WTC11 (cell line): Measurements from ENCODE around the gene MARK2. TPM values are rescaled to one million over a fixed set of nuclear protein-coding genes. Genes with fewer than 3 reads are reported as not detected.

Experiments used
- ATAC-seq: fragments of 200-7000 bp; cut with Tn5 transposase; 2 replicates; pipeline ENCODE4 v1.10.0; 2021; ENCODE audit warnings: mild to moderate bottlenecking, moderate library complexity
- CTCF ChIA-PET: fragments of 300-600 bp; sonication (Branson Sonifier 250); formaldehyde crosslinking; loops from one replicate; lab custom pipeline; 2021; ENCODE audit warnings: antibody characterized with exemption; lab: Charles Lee
- POLR2A ChIA-PET: fragments of 350-600 bp; sonication (Branson Sonifier 250); formaldehyde crosslinking; loops from one replicate; lab custom pipeline; 2021; ENCODE audit warnings: antibody characterized with exemption; lab: Charles Lee
- DNase-seq: peaks from one replicate; pipeline ENCODE4 v3.0.0; 2021; ENCODE audit warnings: low spot score
- H3K27ac Mint-ChIP-seq: 2 replicates; pipeline ENCODE4 v1.8.0; 2021; ENCODE audit warnings: mixed read lengths
- H3K27me3 Mint-ChIP-seq: 2 replicates; pipeline ENCODE4 v1.8.0; 2021; ENCODE audit warnings: low read depth, mild to moderate bottlenecking, moderate library complexity, mixed read lengths
- H3K36me3 Mint-ChIP-seq: 2 replicates; pipeline ENCODE4 v1.8.0; 2021; ENCODE audit warnings: mixed read lengths
- H3K4me1 Mint-ChIP-seq: 2 replicates; pipeline ENCODE4 v1.8.0; 2022; ENCODE audit warnings: mixed read lengths
- H3K4me3 Mint-ChIP-seq: 2 replicates; pipeline ENCODE4 v1.8.0; 2021; ENCODE audit warnings: mild to moderate bottlenecking, moderate library complexity, mixed read lengths
- H3K9me3 Mint-ChIP-seq: 2 replicates; pipeline ENCODE4 v1.8.0; 2021; ENCODE audit warnings: mixed read lengths
- ATF1 ChIP-seq: sonication (generic); formaldehyde crosslinking; IDR thresholded peaks from 2 replicates; pipeline ENCODE4 v1.8.1; 2023; ENCODE audit warnings: mild to moderate bottlenecking, moderate library complexity, missing genetic modification reagents
- E2F1 ChIP-seq: sonication (generic); formaldehyde crosslinking; IDR thresholded peaks from 2 replicates; pipeline ENCODE4 v1.8.0; 2022; ENCODE audit warnings: mild to moderate bottlenecking, missing genetic modification reagents
- EMX1 ChIP-seq: fragments of 250-450 bp; sonication (Bioruptor Pico); IDR thresholded peaks from 2 replicates; pipeline ENCODE4 v1.8.0; 2021; ENCODE audit warnings: mild to moderate bottlenecking
- ESRRA ChIP-seq: sonication (generic); formaldehyde crosslinking; IDR thresholded peaks from 2 replicates; pipeline ENCODE4 v1.8.1; 2022; ENCODE audit warnings: mild to moderate bottlenecking, missing genetic modification reagents, borderline replicate concordance
- JUN ChIP-seq: sonication (generic); formaldehyde crosslinking; IDR thresholded peaks from 2 replicates; pipeline ENCODE4 v1.8.0; 2023; ENCODE audit warnings: mild to moderate bottlenecking, missing genetic modification reagents
- NFATC4 ChIP-seq: fragments of 250-450 bp; sonication (Bioruptor Pico); IDR thresholded peaks from 2 replicates; pipeline ENCODE4 v1.9.0; 2021; ENCODE audit warnings: mild to moderate bottlenecking
- NFE2L1 ChIP-seq: sonication (generic); formaldehyde crosslinking; IDR thresholded peaks from 2 replicates; pipeline ENCODE4 v1.8.1; 2023; ENCODE audit warnings: missing genetic modification reagents
- OVOL2 ChIP-seq: fragments of 250-450 bp; sonication (Bioruptor Pico); IDR thresholded peaks from 2 replicates; pipeline ENCODE4 v1.9.0; 2021; ENCODE audit warnings: mild to moderate bottlenecking, borderline replicate concordance
- SP1 ChIP-seq: sonication (generic); formaldehyde crosslinking; conservative IDR thresholded peaks from 2 replicates; pipeline ENCODE4 v1.8.1; 2022; ENCODE audit warnings: missing genetic modification reagents
- TEAD1 ChIP-seq: sonication (generic); formaldehyde crosslinking; IDR thresholded peaks from 2 replicates; pipeline ENCODE4 v1.8.0; 2022; ENCODE audit warnings: mild to moderate bottlenecking, missing genetic modification reagents
- TEAD4 ChIP-seq: sonication (generic); formaldehyde crosslinking; IDR thresholded peaks from 2 replicates; pipeline ENCODE4 v1.8.0; 2022; ENCODE audit warnings: mild to moderate bottlenecking, missing genetic modification reagents
- TP53 ChIP-seq: sonication (generic); formaldehyde crosslinking; IDR thresholded peaks from 2 replicates; pipeline ENCODE4 v1.8.1; 2023; ENCODE audit warnings: mild to moderate bottlenecking, missing genetic modification reagents
- USF2 ChIP-seq: sonication (generic); formaldehyde crosslinking; IDR thresholded peaks from 2 replicates; pipeline ENCODE4 v1.8.1; 2023; ENCODE audit warnings: mild to moderate bottlenecking, missing genetic modification reagents, moderate library complexity
- ZNF263 ChIP-seq: sonication (generic); formaldehyde crosslinking; IDR thresholded peaks from 2 replicates; pipeline ENCODE4 v1.8.1; 2022; ENCODE audit warnings: low read depth, mild to moderate bottlenecking, moderate library complexity, missing genetic modification reagents
- ZNF281 ChIP-seq: sonication (generic); formaldehyde crosslinking; IDR thresholded peaks from 2 replicates; pipeline ENCODE4 v1.8.0; 2023; ENCODE audit warnings: mild to moderate bottlenecking, missing genetic modification reagents
- ZNF671 ChIP-seq: fragments of 250-450 bp; sonication (Bioruptor Pico); IDR thresholded peaks from 2 replicates; pipeline ENCODE4 v1.8.0; 2021; ENCODE audit warnings: mild to moderate bottlenecking
- total RNA-seq: library from RNA; stranded (reverse); gene quantifications from 3 replicates; pipeline ENCODE4 v1.2.3, GENCODE V29; 2021
- TF ChIP-seq, protein P1 (sequence below): fragments of 200-600 bp; IDR thresholded peaks from 2 replicates; pipeline ENCODE4 v1.8.0; 2022; ENCODE audit warnings: antibody characterized with exemption
- TF ChIP-seq, protein P2 (sequence below): sonication (generic); formaldehyde crosslinking; conservative IDR thresholded peaks from 2 replicates; pipeline ENCODE4 v1.8.1; 2022; ENCODE audit warnings: mild to moderate bottlenecking, missing genetic modification reagents
- TF ChIP-seq, protein P3 (sequence below): fragments of 250-450 bp; sonication (Bioruptor Pico); conservative IDR thresholded peaks from 2 replicates; pipeline ENCODE4 v1.9.0; 2021; ENCODE audit warnings: mild to moderate bottlenecking
- TF ChIP-seq, protein P4 (sequence below): sonication (generic); formaldehyde crosslinking; IDR thresholded peaks from 2 replicates; pipeline ENCODE4 v1.8.0; 2023; ENCODE audit warnings: missing genetic modification reagents

MARK2 gene
- total RNA-seq, 1 experiment from 2014 or later: 57.4 TPM

- TF ChIP-seq, protein P1, sequence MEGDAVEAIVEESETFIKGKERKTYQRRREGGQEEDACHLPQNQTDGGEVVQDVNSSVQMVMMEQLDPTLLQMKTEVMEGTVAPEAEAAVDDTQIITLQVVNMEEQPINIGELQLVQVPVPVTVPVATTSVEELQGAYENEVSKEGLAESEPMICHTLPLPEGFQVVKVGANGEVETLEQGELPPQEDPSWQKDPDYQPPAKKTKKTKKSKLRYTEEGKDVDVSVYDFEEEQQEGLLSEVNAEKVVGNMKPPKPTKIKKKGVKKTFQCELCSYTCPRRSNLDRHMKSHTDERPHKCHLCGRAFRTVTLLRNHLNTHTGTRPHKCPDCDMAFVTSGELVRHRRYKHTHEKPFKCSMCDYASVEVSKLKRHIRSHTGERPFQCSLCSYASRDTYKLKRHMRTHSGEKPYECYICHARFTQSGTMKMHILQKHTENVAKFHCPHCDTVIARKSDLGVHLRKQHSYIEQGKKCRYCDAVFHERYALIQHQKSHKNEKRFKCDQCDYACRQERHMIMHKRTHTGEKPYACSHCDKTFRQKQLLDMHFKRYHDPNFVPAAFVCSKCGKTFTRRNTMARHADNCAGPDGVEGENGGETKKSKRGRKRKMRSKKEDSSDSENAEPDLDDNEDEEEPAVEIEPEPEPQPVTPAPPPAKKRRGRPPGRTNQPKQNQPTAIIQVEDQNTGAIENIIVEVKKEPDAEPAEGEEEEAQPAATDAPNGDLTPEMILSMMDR: no peak
- TF ChIP-seq ESRRA (CRISPR knock-in tag) (no peak), E2F1 (no peak), TP53 (no peak), ZNF671 (CRISPR knock-in tag) (no peak), TEAD1 (CRISPR knock-in tag) (no peak), NFE2L1 (CRISPR knock-in tag) (no peak), ZNF281 (CRISPR knock-in tag) (no peak), JUN (CRISPR knock-in tag) (no peak), SP1 (CRISPR knock-in tag) (no peak), ATF1 (no peak), EMX1 (CRISPR knock-in tag) (no peak)
- TF ChIP-seq, protein P2, sequence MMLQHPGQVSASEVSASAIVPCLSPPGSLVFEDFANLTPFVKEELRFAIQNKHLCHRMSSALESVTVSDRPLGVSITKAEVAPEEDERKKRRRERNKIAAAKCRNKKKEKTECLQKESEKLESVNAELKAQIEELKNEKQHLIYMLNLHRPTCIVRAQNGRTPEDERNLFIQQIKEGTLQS (CRISPR knock-in tag): no peak
- TF ChIP-seq, protein P3, sequence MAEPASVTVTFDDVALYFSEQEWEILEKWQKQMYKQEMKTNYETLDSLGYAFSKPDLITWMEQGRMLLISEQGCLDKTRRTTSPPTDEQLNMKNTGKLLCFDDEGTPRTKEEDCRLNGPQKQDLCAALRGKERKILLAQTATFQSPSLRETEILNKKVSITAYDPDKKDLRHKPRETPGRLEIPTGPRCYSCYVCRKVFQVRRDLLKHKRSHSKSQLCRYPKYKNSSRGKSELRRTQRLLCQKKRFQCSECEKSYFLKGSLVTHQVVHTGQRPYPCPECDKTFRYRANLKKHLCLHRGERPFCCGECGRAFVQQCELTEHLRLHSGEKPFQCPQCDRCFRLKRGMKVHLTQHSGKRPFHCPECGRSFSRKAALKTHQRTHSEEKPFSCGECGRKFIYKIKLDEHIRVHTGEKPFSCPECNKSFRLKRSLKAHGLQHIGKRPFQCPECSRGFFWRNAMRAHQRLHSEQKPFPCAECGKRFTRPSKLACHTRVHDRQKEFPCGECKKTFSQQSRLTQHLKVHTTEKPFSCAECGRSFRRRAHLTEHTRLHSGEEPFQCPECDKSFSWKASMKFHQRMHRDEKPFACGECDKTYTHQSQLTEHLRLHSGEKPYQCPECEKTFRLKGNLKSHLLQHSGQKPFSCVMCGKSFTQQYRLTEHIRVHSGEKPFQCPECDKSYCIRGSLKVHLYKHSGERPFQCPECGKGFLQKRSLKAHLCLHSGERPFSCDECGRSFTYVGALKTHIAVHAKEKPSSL: no peak
Observed at GRCh38 chr11:63880403-63880790, 41.5 kb downstream of the MARK2 start (continued).

DNA sequence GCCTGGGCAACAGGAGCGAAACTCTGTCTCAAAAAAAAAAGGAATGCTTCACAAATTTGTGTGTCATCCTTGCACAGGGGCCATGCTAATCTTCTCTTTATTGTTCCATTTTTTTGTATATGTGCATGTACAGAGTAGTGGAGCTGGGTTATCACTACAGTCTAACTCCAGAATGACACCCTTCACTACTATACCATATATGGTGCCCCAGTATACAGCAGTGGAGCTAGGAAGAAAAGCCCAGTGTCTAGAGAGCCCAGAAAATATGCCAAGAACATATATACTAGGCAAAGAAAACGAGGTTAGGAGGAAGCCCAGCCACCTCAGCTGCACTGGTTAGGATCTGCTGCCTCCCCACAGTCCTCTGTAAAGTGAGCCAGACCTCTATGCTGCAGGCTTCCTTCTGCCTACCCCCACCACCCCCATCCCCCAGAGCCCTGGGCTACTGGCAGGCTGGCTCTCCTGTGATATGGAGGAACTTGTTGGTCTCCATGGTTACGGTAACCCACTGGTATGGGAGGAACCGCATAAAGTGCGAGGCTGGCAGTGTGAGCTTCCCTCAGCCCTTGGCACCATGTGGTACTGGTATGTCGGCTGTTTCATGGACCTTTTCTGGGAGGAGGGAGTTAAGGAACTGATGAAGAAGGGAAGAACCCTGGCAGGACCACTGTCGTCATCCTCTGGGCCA, 43.8 kb downstream of the MARK2 start:
- ChIA-PET CTCF (interaction anchor here (0.7 to 2.8 kb wide), 14 partner anchors 10 to 70 kb away, joined by 3 to 14 read pairs (median 4); partner anchors contain the start of gene MARK2), POLR2A (interaction anchor here (0.5 to 0.9 kb wide), 3 partner anchors 16 to 96 kb away, joined by 3 to 5 read pairs (median 3); no protein-coding TSS in a partner anchor)
- Mint-ChIP-seq H3K27me3 (no peaks in the 10 kb centered on the region; the same call in 1 of the 2 replicates), H3K4me3 (no peak overlapping the region), H3K9me3 (no peaks in the 10 kb centered on the region), H3K27ac (peak overlapping the region; percentile 84; the same call in 1 of the 2 replicates), H3K36me3 (peaks cover 5% of the 10 kb centered on the region; the same call in 1 of the 2 replicates), H3K4me1 (peaks cover 69% of the 10 kb centered on the region)
- peak; percentile 68 for DNase-seq
- peak; percentile 88 for ATAC-seq
- no peak for TF ChIP-seq OVOL2 (CRISPR knock-in tag)
- TF ChIP-seq, protein P1: no peak
- TF ChIP-seq TEAD4 (CRISPR knock-in tag): no peak
- TF ChIP-seq JUN (CRISPR knock-in tag): no peak
- TF ChIP-seq, protein P4, sequence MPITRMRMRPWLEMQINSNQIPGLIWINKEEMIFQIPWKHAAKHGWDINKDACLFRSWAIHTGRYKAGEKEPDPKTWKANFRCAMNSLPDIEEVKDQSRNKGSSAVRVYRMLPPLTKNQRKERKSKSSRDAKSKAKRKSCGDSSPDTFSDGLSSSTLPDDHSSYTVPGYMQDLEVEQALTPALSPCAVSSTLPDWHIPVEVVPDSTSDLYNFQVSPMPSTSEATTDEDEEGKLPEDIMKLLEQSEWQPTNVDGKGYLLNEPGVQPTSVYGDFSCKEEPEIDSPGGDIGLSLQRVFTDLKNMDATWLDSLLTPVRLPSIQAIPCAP (CRISPR knock-in tag): no peak
- peak; percentile 21; the same call in 1 of the 2 replicates for TF ChIP-seq USF2 (CRISPR knock-in tag)
- TF ChIP-seq ZNF263: no peak
- no peak for TF ChIP-seq NFATC4 (CRISPR knock-in tag)
